ENCODE measurements around the gene SLC22A23. TPM values are rescaled to one million over a fixed set of nuclear protein-coding genes. Genes with fewer than 3 reads are reported as not detected.

SLC22A23 gene
- total RNA-seq, 1 donor from 2014 or later: 3.6 TPM

- Histone ChIP-seq H3K36me3 (ENCODE audit: control insufficient read depth, insufficient read depth, low read length) (no peaks in the 10 kb centered on the region), H3K27me3 (ENCODE audit: control insufficient read depth, insufficient read depth, low read length) (no peaks in the 10 kb centered on the region), H3K4me3 (ENCODE audit: low read depth, low read length) (no peak overlapping the region)
- TF ChIP-seq CTCF (IDR thresholded peaks at IDR 0.05; ENCODE audit: insufficient read depth, low read length, poor library complexity, severe bottlenecking): no peak
- no peak for DNase-seq (ENCODE audit: low read depth)
Measured at GRCh38 chr6:3431994-3432393, 24.9 kb downstream of the SLC22A23 start.

GRCh38 chr6:3429211-3429610 lies 27.6 kb downstream of the SLC22A23 start:
- TF ChIP-seq CTCF (IDR thresholded peaks at IDR 0.05; ENCODE audit: insufficient read depth, low read length, poor library complexity, severe bottlenecking): no peak
- no peak overlapping the region for H3K4me3 ChIP-seq (ENCODE audit: low read depth, low read length)
- H3K27me3 ChIP-seq (ENCODE audit: control insufficient read depth, insufficient read depth, low read length): no peaks in the 10 kb centered on the region
- H3K36me3 ChIP-seq (ENCODE audit: control insufficient read depth, insufficient read depth, low read length): no peaks in the 10 kb centered on the region
- DNase-seq (ENCODE audit: low read depth): no peak

- no peak overlapping the region for H3K4me3 ChIP-seq (ENCODE audit: low read depth, low read length)
- H3K27me3 ChIP-seq (ENCODE audit: control insufficient read depth, insufficient read depth, low read length): no peaks in the 10 kb centered on the region
- TF ChIP-seq CTCF (IDR thresholded peaks at IDR 0.05; ENCODE audit: insufficient read depth, low read length, poor library complexity, severe bottlenecking): no peak
- no peaks in the 10 kb centered on the region for H3K36me3 ChIP-seq (ENCODE audit: control insufficient read depth, insufficient read depth, low read length)
- no peak for DNase-seq (ENCODE audit: low read depth)
Measured at GRCh38 chr6:3428700-3429099, 28.1 kb downstream of the SLC22A23 start.

GRCh38 chr6:3428247-3428646 lies 28.6 kb downstream of the SLC22A23 start:
- Histone ChIP-seq H3K27me3 (ENCODE audit: control insufficient read depth, insufficient read depth, low read length) (no peaks in the 10 kb centered on the region), H3K36me3 (ENCODE audit: control insufficient read depth, insufficient read depth, low read length) (no peaks in the 10 kb centered on the region), H3K4me3 (ENCODE audit: low read depth, low read length) (no peak overlapping the region)
- DNase-seq (ENCODE audit: low read depth): no peak
- no peak for TF ChIP-seq CTCF (IDR thresholded peaks at IDR 0.05; ENCODE audit: insufficient read depth, low read length, poor library complexity, severe bottlenecking)

- no peak for TF ChIP-seq CTCF (IDR thresholded peaks at IDR 0.05; ENCODE audit: insufficient read depth, low read length, poor library complexity, severe bottlenecking)
- no peak for DNase-seq (ENCODE audit: low read depth)
- no peak overlapping the region for H3K4me3 ChIP-seq (ENCODE audit: low read depth, low read length)
- no peaks in the 10 kb centered on the region for H3K27me3 ChIP-seq (ENCODE audit: control insufficient read depth, insufficient read depth, low read length)
- no peaks in the 10 kb centered on the region for H3K36me3 ChIP-seq (ENCODE audit: control insufficient read depth, insufficient read depth, low read length)
Measured at GRCh38 chr6:3427687-3428085, 29.2 kb downstream of the SLC22A23 start.

- no peak overlapping the region for H3K4me3 ChIP-seq (ENCODE audit: low read depth, low read length)
- no peak for DNase-seq (ENCODE audit: low read depth)
- H3K27me3 ChIP-seq (ENCODE audit: control insufficient read depth, insufficient read depth, low read length): no peaks in the 10 kb centered on the region
- H3K36me3 ChIP-seq (ENCODE audit: control insufficient read depth, insufficient read depth, low read length): no peaks in the 10 kb centered on the region
- TF ChIP-seq CTCF (IDR thresholded peaks at IDR 0.05; ENCODE audit: insufficient read depth, low read length, poor library complexity, severe bottlenecking): no peak
Measured at GRCh38 chr6:3426927-3427686, 29.7 kb downstream of the SLC22A23 start.
